Endothelial cell of umbilical vein (primary cell): ENCODE data around the gene ACSS2. TPM values are rescaled to one million over a fixed set of nuclear protein-coding genes. Genes with fewer than 3 reads are reported as not detected.

Source experiments
- BruUV-seq: library from RNA; stranded (reverse); fragments of 400-500 nt; replicated peaks from 2 replicates; lab custom pipeline; 2021; lab: Mats Ljungman, UMichigan
- CTCF ChIA-PET: fragments of 300-600, 350-600 bp; sonication (Branson Sonifier 250); formaldehyde crosslinking; loops from one replicate; lab custom pipeline; 2021; ENCODE audit warnings: antibody characterized with exemption, inconsistent platforms; lab: Charles Lee
- POLR2A ChIA-PET: fragments of 300-600, 350-600 bp; sonication (Branson Sonifier 250); formaldehyde crosslinking; loops from one replicate; lab custom pipeline; 2021; ENCODE audit warnings: antibody characterized with exemption, inconsistent platforms; lab: Charles Lee
- DNase-seq: peaks from one replicate; pipeline ENCODE4 v3.0.0-alpha.2; 2011; ENCODE audit warnings: low read depth, low spot score
- FAIRE-seq: peaks from 2 replicates; lab custom pipeline; 2011; peaks lifted over from hg19 to GRCh38; lab: Jason Lieb, UNC
- H2AFZ ChIP-seq: 2 replicates; pipeline ENCODE4 v1.6.0; 2012; ENCODE audit warnings: low read depth, low read length, control low read depth, inconsistent platforms
- H3K27ac ChIP-seq: 2 replicates; pipeline ENCODE4 v1.5.1; 2011; ENCODE audit warnings: low read depth, mild to moderate bottlenecking, control low read depth, low read length, moderate library complexity; ENCODE audit not compliant: insufficient read depth
- H3K27me3 ChIP-seq, 2 experiments: 2 replicates each; pipeline versions ENCODE4 v1.6.0 to v1.6.1; 2011; ENCODE audit warnings: low read length in 2 of 2, mixed read lengths in 1 of 2; ENCODE audit not compliant: control insufficient read depth in 2 of 2, insufficient read depth in 2 of 2
- H3K36me3 ChIP-seq, 2 experiments: 2 replicates in 1 of 2; 3 replicates in 1 of 2; pipeline ENCODE4 v1.5.1; 2011; ENCODE audit warnings: low read length in 2 of 2, mild to moderate bottlenecking in 1 of 2, moderate library complexity in 1 of 2; ENCODE audit not compliant: control insufficient read depth in 2 of 2, insufficient read depth in 2 of 2; ENCODE audit errors: extremely low read depth in 1 of 2
- H3K4me1 ChIP-seq: 3 replicates; pipeline ENCODE4 v1.5.1; 2011; ENCODE audit warnings: mild to moderate bottlenecking, low read length; ENCODE audit not compliant: control insufficient read depth, insufficient read depth; ENCODE audit errors: extremely low read depth
- H3K4me2 ChIP-seq: 2 replicates; pipeline ENCODE4 v1.6.1; 2011; ENCODE audit warnings: low read length, control low read depth, mixed read lengths; ENCODE audit not compliant: insufficient read depth
- H3K4me3 ChIP-seq, 3 experiments: fragments of 200-600 bp in 1 of 3; sonication (generic), shearing (Covaris generic) in 1 of 3; replicated peaks in 1 of 3; 2 replicates each; pipeline ENCODE4 v1.5.1; 2011 to 2016; ENCODE audit warnings: control low read depth in 3 of 3, low read length in 3 of 3, mild to moderate bottlenecking in 2 of 3, inconsistent platforms in 1 of 3, low read depth in 1 of 3, moderate library complexity in 1 of 3; ENCODE audit not compliant: insufficient read depth in 1 of 3
- H3K79me2 ChIP-seq: 2 replicates; pipeline ENCODE4 v1.6.0; 2012; ENCODE audit warnings: low read length, inconsistent platforms; ENCODE audit not compliant: control insufficient read depth, insufficient read depth
- H3K9ac ChIP-seq: replicated peaks from 2 replicates; pipeline ENCODE3; 2011; ENCODE audit warnings: low read length, control low read depth; ENCODE audit not compliant: insufficient read depth; ENCODE audit errors: extremely low read depth
- H3K9me1 ChIP-seq: replicated peaks from 3 replicates; pipeline ENCODE4 v1.6.0; 2011; ENCODE audit warnings: mild to moderate bottlenecking, low read length; ENCODE audit not compliant: control insufficient read depth, insufficient read depth; ENCODE audit errors: extremely low read depth
- H3K9me3 ChIP-seq: replicated peaks from 2 replicates; pipeline ENCODE4 v1.5.1; 2012; ENCODE audit warnings: low read length, inconsistent platforms; ENCODE audit not compliant: control insufficient read depth, insufficient read depth
- H4K20me1 ChIP-seq: replicated peaks from 2 replicates; pipeline ENCODE3; 2011; ENCODE audit warnings: mild to moderate bottlenecking, low read length; ENCODE audit not compliant: control insufficient read depth, insufficient read depth; ENCODE audit errors: extremely low read depth
- EZH2 ChIP-seq: IDR thresholded peaks from 2 replicates; pipeline ENCODE4 v1.6.1; 2012; ENCODE audit warnings: borderline replicate concordance, low read depth, mild to moderate bottlenecking, moderate library complexity, low read length, inconsistent platforms; ENCODE audit not compliant: severe bottlenecking
- FOS ChIP-seq: IDR thresholded peaks from 2 replicates; pipeline ENCODE4 v1.6.1; 2011; ENCODE audit warnings: mild to moderate bottlenecking, low read length, moderate library complexity, borderline replicate concordance; ENCODE audit not compliant: insufficient read depth
- GATA2 ChIP-seq: IDR thresholded peaks from 2 replicates; pipeline ENCODE4 v1.7.0; 2011; ENCODE audit warnings: low read depth, mild to moderate bottlenecking, moderate library complexity, mixed read lengths, low read length; ENCODE audit not compliant: insufficient read length, insufficient read depth
- JUN ChIP-seq: IDR thresholded peaks from 2 replicates; pipeline ENCODE4 v1.6.1; 2011; ENCODE audit warnings: borderline replicate concordance, low read depth; ENCODE audit not compliant: insufficient read length, insufficient read depth
- MYC ChIP-seq: IDR thresholded peaks from one replicate; pipeline ENCODE4 v1.6.1; 2011; ENCODE audit warnings: mild to moderate bottlenecking, low read depth, low read length
- POLR2A ChIP-seq: IDR thresholded peaks from 2 replicates; pipeline ENCODE4 v1.6.1; 2012; ENCODE audit warnings: low read depth, mild to moderate bottlenecking, control low read depth, low read length
- POLR2AphosphoS5 ChIP-seq: IDR thresholded peaks from 2 replicates; pipeline ENCODE4 v1.6.1; 2012; ENCODE audit warnings: low read depth, mild to moderate bottlenecking, control low read depth, low read length, moderate library complexity; ENCODE audit not compliant: insufficient read depth
- dilution Hi-C: fragments of 300-500 bp; cut with MboI; formaldehyde crosslinking; loops from one replicate; pipeline ENCODE4 v1.15.0; 2019; ENCODE audit warnings: low sequenced_read_pairs; ENCODE audit not compliant: extremely low pct_ligation_motif_present
- intact Hi-C: fragments of 100-400 bp; cut with micrococcal nuclease; formaldehyde crosslinking; loops from one replicate; pipeline ENCODE4 v1.10.0; 2022
- polyA plus RNA-seq, 4 experiments: library from polyadenylated mRNA; depleted of rRNA in 3 of 4; stranded (reverse) in 3 of 4; unstranded in 1 of 4; fragments of >200 nt; gene quantifications; 2 replicates each; pipeline versions ENCODE4 v1.2.1 to v1.2.3, GENCODE V29; 2011 to 2012; ENCODE audit warnings: missing spikeins in 1 of 4
- total RNA-seq: library from RNA; stranded (reverse); gene quantifications from 2 replicates; pipeline ENCODE4 v1.2.3, GENCODE V29; 2021
- TF ChIP-seq, protein P1 (sequence below), 2 donors: IDR thresholded peaks; 1 replicate in 1 of 2; 2 replicates in 1 of 2; pipeline ENCODE4 v1.5.1; 2011; ENCODE audit warnings: low read length in 2 of 2, mild to moderate bottlenecking in 2 of 2, moderate library complexity in 2 of 2, control low read depth in 1 of 2, inconsistent platforms in 1 of 2, low read depth in 1 of 2; ENCODE audit not compliant: insufficient read depth in 1 of 2; ENCODE audit errors: extremely low read depth in 1 of 2
- TF ChIP-seq, protein P2 (sequence below): IDR thresholded peaks from 2 replicates; pipeline ENCODE4 v1.6.1; 2011; ENCODE audit not compliant: insufficient read depth, insufficient read length

Gene ACSS2
- total and polyA plus RNA-seq, 2 donors (not counting 3 experiments of a cell fraction or from before 2014, with no cell fraction given), result 40.7 to 42.3 TPM

DNA sequence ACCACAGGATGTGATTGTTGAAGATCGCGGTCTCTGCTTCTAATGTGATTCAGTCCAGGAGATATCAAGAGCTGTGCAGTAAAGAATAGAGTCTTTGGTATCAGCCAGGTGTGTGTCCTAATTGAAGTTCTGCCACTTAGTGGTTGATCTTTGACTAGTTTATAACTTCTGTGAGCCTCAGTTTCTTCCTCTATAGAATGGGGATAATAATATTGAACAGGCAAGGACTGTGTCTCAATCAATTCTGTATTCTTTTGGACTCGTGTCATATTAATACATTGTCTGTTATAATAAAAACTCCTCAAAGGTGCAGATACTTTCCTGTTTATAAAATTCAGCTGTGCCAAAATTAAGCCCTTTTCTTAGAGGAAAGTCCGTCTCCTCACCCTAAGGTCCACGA, 27.8 kb upstream of the ACSS2 start:
- H3K4me2 ChIP-seq, result no peak overlapping the region
- intact Hi-C loops, result no loop called here
- TF ChIP-seq, protein P1, sequence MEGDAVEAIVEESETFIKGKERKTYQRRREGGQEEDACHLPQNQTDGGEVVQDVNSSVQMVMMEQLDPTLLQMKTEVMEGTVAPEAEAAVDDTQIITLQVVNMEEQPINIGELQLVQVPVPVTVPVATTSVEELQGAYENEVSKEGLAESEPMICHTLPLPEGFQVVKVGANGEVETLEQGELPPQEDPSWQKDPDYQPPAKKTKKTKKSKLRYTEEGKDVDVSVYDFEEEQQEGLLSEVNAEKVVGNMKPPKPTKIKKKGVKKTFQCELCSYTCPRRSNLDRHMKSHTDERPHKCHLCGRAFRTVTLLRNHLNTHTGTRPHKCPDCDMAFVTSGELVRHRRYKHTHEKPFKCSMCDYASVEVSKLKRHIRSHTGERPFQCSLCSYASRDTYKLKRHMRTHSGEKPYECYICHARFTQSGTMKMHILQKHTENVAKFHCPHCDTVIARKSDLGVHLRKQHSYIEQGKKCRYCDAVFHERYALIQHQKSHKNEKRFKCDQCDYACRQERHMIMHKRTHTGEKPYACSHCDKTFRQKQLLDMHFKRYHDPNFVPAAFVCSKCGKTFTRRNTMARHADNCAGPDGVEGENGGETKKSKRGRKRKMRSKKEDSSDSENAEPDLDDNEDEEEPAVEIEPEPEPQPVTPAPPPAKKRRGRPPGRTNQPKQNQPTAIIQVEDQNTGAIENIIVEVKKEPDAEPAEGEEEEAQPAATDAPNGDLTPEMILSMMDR (IDR thresholded peaks at IDR 0.05; ENCODE audit: extremely low read depth in 1 of 2, insufficient read depth in 1 of 2, low read depth in 1 of 2, low read length in 2 of 2), result no peak
- TF ChIP-seq FOS (no peak), EZH2 (no peak), GATA2 (no peak), MYC (no peak), JUN (no peak), POLR2A (no peak), POLR2AphosphoS5 (no peak)
- TF ChIP-seq, protein P2, sequence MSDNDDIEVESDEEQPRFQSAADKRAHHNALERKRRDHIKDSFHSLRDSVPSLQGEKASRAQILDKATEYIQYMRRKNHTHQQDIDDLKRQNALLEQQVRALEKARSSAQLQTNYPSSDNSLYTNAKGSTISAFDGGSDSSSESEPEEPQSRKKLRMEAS, result no peak
- BruUV-seq, result no TSS peak
- ChIA-PET POLR2A (no interaction called here), CTCF (no interaction called here)
- FAIRE-seq (no peak), DNase-seq (no peak)
- H3K79me2 ChIP-seq, result no peaks in the 10 kb centered on the region
- H2AFZ ChIP-seq, result no peak overlapping the region
- no peak overlapping the region for H3K4me3 ChIP-seq
- no peaks in the 10 kb centered on the region for H3K36me3 ChIP-seq
- H3K27me3 ChIP-seq, result peaks cover 0 to 2% of the 10 kb centered on the region in 2 experiments
- H3K9me3 ChIP-seq, result no peaks in the 10 kb centered on the region
- H3K4me1 ChIP-seq, result no peaks in the 10 kb centered on the region
- dilution Hi-C loops, result loop anchor here (25.0 kb wide), 1 partner anchor 414 kb away; no protein-coding TSS in a partner anchor
- H3K9me1 ChIP-seq, result no peaks in the 10 kb centered on the region
- H3K9ac ChIP-seq, result no peak overlapping the region
- no peaks in the 10 kb centered on the region for H4K20me1 ChIP-seq
- H3K27ac ChIP-seq, result no peak overlapping the region
